Endodermal cell (in vitro differentiated cells): ENCODE results near the gene RHBDD3. TPM values are rescaled to one million over a fixed set of nuclear protein-coding genes. Genes with fewer than 3 reads are reported as not detected.

Source experiments
- DNase-seq: peaks from one replicate; pipeline ENCODE4 v3.0.0-alpha.2; 2017
- H3K27ac ChIP-seq: 2 replicates; pipeline ENCODE4 v1.5.1; 2013; ENCODE audit warnings: mild to moderate bottlenecking, low read depth, low read length, moderate library complexity
- H3K27me3 ChIP-seq: 2 replicates; pipeline ENCODE4 v1.6.1; 2013; ENCODE audit warnings: mild to moderate bottlenecking, low read length, moderate library complexity; ENCODE audit not compliant: insufficient read depth, control insufficient read depth, poor library complexity, severe bottlenecking
- H3K36me3 ChIP-seq: 2 replicates; pipeline ENCODE4 v1.7.0; 2013; ENCODE audit warnings: mild to moderate bottlenecking, low read length, moderate library complexity; ENCODE audit not compliant: control insufficient read depth, insufficient read depth
- H3K4me1 ChIP-seq: one replicate; pipeline ENCODE4 v1.7.0; 2013; ENCODE audit warnings: low read length; ENCODE audit not compliant: control insufficient read depth, insufficient read depth
- H3K4me3 ChIP-seq: 2 replicates; pipeline ENCODE4 v1.5.1; 2013; ENCODE audit warnings: mild to moderate bottlenecking, low read length, moderate library complexity
- H3K9ac ChIP-seq: 2 replicates; pipeline ENCODE4 v1.6.1; 2013; ENCODE audit warnings: mild to moderate bottlenecking, low read length, moderate library complexity; ENCODE audit not compliant: poor library complexity, severe bottlenecking; ENCODE audit errors: extremely low read depth
- H3K9me3 ChIP-seq: 2 replicates; pipeline ENCODE4 v1.6.1; 2013; ENCODE audit warnings: mild to moderate bottlenecking, low read length, moderate library complexity; ENCODE audit not compliant: control insufficient read depth
- H3K27ac Mint-ChIP-seq: 2 replicates; pipeline ENCODE4 v1.8.0; 2020; ENCODE audit warnings: mixed read lengths
- H3K27me3 Mint-ChIP-seq: 2 replicates; pipeline ENCODE4 v1.8.0; 2021; ENCODE audit warnings: mild to moderate bottlenecking, mixed read lengths; ENCODE audit not compliant: insufficient read depth
- H3K36me3 Mint-ChIP-seq: 2 replicates; pipeline ENCODE4 v1.8.0; 2020; ENCODE audit warnings: low read depth, mixed read lengths
- H3K4me1 Mint-ChIP-seq: 2 replicates; pipeline ENCODE4 v1.8.0; 2020; ENCODE audit warnings: mixed read lengths
- H3K4me3 Mint-ChIP-seq: 2 replicates; pipeline ENCODE4 v1.8.0; 2020; ENCODE audit warnings: mild to moderate bottlenecking, moderate library complexity, mixed read lengths
- H3K9me3 Mint-ChIP-seq: 2 replicates; pipeline ENCODE4 v1.8.0; 2020; ENCODE audit warnings: mild to moderate bottlenecking, mixed read lengths
- WGBS, 2 experiments: methylation state at CpG; one replicate each; pipeline versions ENCODE4 v1.1.5 to v1.1.7; 2013; ENCODE audit warnings: missing lambda C conversion rate in 2 of 2, mixed read lengths in 1 of 2; ENCODE audit not compliant: insufficient coverage in 1 of 2, insufficient read length in 1 of 2; 5-methylcytosine and 5-hydroxymethylcytosine counted together
- total RNA-seq, 2 donors: library from RNA; stranded (reverse); fragmentation: NEBNext Ultra II Directional in 1 of 2; extraction: Animal tissue kit (Norgen Biotek cat#: 25700) in 1 of 2; gene quantifications; 2 replicates in 1 of 2; 3 replicates in 1 of 2; pipeline ENCODE4 v1.2.1, GENCODE V29; 2021
- TF ChIP-seq, protein P1 (sequence below): fragments of 200-600 bp; sonication (generic); conservative IDR thresholded peaks from 2 replicates; pipeline ENCODE4 v1.5.0; 2021; ENCODE audit warnings: antibody characterized with exemption, mild to moderate bottlenecking

RHBDD3 gene
- total RNA-seq, 2 donors from 2014 or later: 65.0 to 75.2 TPM

DNA sequence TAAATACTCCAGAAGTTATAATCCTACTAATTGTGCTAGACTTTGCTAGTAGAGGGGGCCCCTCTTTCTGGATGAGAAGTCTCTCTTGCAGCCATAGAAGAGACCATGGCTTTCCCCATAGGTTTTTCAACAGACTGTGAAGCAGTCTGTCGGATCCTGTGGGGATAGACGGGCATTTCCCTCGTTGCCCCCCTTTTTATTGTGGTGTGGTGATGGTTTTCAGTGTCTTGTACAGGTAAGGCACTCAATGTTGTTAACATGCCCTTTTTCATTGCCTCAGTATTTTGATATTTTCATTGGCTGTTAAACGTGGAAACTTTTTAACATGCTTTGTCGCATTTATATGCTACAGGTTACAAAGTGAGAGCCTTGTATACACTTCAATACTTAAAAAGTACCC, 22.3 kb upstream of the RHBDD3 start:
- WGBS, 2 experiments: 94 to 95% methylated on average over 5 of the region's 5 CpGs
- Mint-ChIP-seq H3K27me3 (no peaks in the 10 kb centered on the region), H3K36me3 (peaks cover 92% of the 10 kb centered on the region), H3K4me1 (no peaks in the 10 kb centered on the region), H3K4me3 (no peak overlapping the region), H3K9me3 (no peaks in the 10 kb centered on the region), H3K27ac (no peak overlapping the region)
- Histone ChIP-seq H3K27me3 (no peaks in the 10 kb centered on the region), H3K9ac (no peak overlapping the region), H3K4me1 (no peaks in the 10 kb centered on the region), H3K9me3 (no peaks in the 10 kb centered on the region), H3K27ac (no peak overlapping the region), H3K36me3 (peaks cover 99% of the 10 kb centered on the region), H3K4me3 (no peak overlapping the region)
- no peak for DNase-seq
- TF ChIP-seq, protein P1, sequence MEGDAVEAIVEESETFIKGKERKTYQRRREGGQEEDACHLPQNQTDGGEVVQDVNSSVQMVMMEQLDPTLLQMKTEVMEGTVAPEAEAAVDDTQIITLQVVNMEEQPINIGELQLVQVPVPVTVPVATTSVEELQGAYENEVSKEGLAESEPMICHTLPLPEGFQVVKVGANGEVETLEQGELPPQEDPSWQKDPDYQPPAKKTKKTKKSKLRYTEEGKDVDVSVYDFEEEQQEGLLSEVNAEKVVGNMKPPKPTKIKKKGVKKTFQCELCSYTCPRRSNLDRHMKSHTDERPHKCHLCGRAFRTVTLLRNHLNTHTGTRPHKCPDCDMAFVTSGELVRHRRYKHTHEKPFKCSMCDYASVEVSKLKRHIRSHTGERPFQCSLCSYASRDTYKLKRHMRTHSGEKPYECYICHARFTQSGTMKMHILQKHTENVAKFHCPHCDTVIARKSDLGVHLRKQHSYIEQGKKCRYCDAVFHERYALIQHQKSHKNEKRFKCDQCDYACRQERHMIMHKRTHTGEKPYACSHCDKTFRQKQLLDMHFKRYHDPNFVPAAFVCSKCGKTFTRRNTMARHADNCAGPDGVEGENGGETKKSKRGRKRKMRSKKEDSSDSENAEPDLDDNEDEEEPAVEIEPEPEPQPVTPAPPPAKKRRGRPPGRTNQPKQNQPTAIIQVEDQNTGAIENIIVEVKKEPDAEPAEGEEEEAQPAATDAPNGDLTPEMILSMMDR: no peak

DNA sequence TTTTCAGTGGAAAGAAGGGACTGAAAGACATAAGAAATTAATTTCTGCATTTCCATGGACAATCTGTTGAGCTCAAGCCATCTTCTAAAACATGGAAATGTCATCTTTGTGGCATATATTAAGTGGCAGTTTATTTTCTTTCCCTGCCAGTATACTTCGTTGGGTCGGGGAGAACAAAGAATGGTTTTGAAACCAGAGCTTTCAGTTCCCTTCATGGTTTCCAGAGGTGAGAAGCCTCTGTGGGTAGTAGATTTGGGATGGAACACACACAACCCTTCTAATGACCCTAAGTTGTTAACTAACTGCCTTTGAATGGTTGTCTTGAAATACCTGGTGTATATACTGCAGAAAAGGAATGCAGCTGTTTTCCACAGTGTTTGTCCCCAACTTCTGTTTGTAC, 21.1 kb upstream of the RHBDD3 start:
- no peak overlapping the region for H3K9ac ChIP-seq
- H3K4me3 Mint-ChIP-seq: no peak overlapping the region
- 85% methylated on average over 2 of the region's 2 CpGs; no CpG with 5 or more reads in 1 of the 2 experiments for WGBS, 2 experiments
- H3K27ac Mint-ChIP-seq: no peak overlapping the region
- no peaks in the 10 kb centered on the region for H3K4me1 Mint-ChIP-seq
- no peak overlapping the region for H3K4me3 ChIP-seq
- no peaks in the 10 kb centered on the region for H3K27me3 ChIP-seq
- no peaks in the 10 kb centered on the region for H3K4me1 ChIP-seq
- H3K27ac ChIP-seq: no peak overlapping the region
- H3K36me3 ChIP-seq: peaks cover 100% of the 10 kb centered on the region
- no peak for DNase-seq
- H3K9me3 Mint-ChIP-seq: no peaks in the 10 kb centered on the region
- H3K36me3 Mint-ChIP-seq: peaks cover 93% of the 10 kb centered on the region
- H3K9me3 ChIP-seq: no peaks in the 10 kb centered on the region
- TF ChIP-seq, protein P1: no peak
- no peaks in the 10 kb centered on the region for H3K27me3 Mint-ChIP-seq

DNA sequence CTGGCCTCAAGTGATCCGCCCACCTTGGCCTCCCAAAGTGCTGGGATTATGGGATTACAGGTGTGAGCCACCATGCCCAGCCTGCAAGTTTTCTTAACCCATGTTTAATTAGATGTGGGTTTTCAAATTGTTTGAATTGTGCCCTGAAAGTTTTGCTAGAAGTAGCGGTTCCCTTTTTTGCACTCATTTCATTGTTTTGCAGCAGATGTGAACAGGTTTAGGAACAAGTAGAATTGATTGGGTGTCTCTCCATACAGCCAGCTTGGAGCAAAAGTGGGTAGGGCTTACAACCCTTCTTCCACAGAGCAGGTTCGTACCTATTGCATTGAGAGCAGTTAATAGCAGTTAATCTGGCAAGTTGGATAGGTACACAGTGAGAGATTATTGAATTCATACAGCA, 16.4 kb upstream of the RHBDD3 start:
- 97 to 100% methylated on average over 2 to 3 of the region's 3 CpGs for WGBS, 2 experiments
- H3K4me3 Mint-ChIP-seq: no peak overlapping the region

More for the DNA sequence above, 16.4 kb upstream of the RHBDD3 start:
- peaks cover 93% of the 10 kb centered on the region for H3K36me3 Mint-ChIP-seq
- Histone ChIP-seq H3K36me3 (peaks cover 89% of the 10 kb centered on the region), H3K27ac (no peak overlapping the region), H3K9me3 (no peaks in the 10 kb centered on the region), H3K4me3 (no peak overlapping the region), H3K4me1 (no peaks in the 10 kb centered on the region), H3K27me3 (no peaks in the 10 kb centered on the region), H3K9ac (no peak overlapping the region)
- no peaks in the 10 kb centered on the region for H3K27me3 Mint-ChIP-seq
- TF ChIP-seq, protein P1: no peak
- H3K4me1 Mint-ChIP-seq: no peaks in the 10 kb centered on the region
- no peaks in the 10 kb centered on the region for H3K9me3 Mint-ChIP-seq
- H3K27ac Mint-ChIP-seq: peak overlapping the region; percentile 72
- no peak for DNase-seq
